Endothelial cell of umbilical vein (primary cell): ENCODE data around the gene DNAH10. TPM values are rescaled to one million over a fixed set of nuclear protein-coding genes. Genes with fewer than 3 reads are reported as not detected.

Experiments
- BruUV-seq: library from RNA; stranded (reverse); fragments of 400-500 nt; replicated peaks from 2 replicates; lab custom pipeline; 2021; lab: Mats Ljungman, UMichigan
- CTCF ChIA-PET: fragments of 300-600, 350-600 bp; sonication (Branson Sonifier 250); formaldehyde crosslinking; loops from one replicate; lab custom pipeline; 2021; ENCODE audit warnings: antibody characterized with exemption, inconsistent platforms; lab: Charles Lee
- POLR2A ChIA-PET: fragments of 300-600, 350-600 bp; sonication (Branson Sonifier 250); formaldehyde crosslinking; loops from one replicate; lab custom pipeline; 2021; ENCODE audit warnings: antibody characterized with exemption, inconsistent platforms; lab: Charles Lee
- DNase-seq: peaks from one replicate; pipeline ENCODE4 v3.0.0-alpha.2; 2011; ENCODE audit warnings: low read depth, low spot score
- FAIRE-seq: peaks from 2 replicates; lab custom pipeline; 2011; peaks lifted over from hg19 to GRCh38; lab: Jason Lieb, UNC
- H2AFZ ChIP-seq: 2 replicates; pipeline ENCODE4 v1.6.0; 2012; ENCODE audit warnings: low read depth, low read length, control low read depth, inconsistent platforms
- H3K27ac ChIP-seq: 2 replicates; pipeline ENCODE4 v1.5.1; 2011; ENCODE audit warnings: low read depth, mild to moderate bottlenecking, control low read depth, low read length, moderate library complexity; ENCODE audit not compliant: insufficient read depth
- H3K27me3 ChIP-seq, 2 experiments: 2 replicates each; pipeline versions ENCODE4 v1.6.0 to v1.6.1; 2011; ENCODE audit warnings: low read length in 2 of 2, mixed read lengths in 1 of 2; ENCODE audit not compliant: control insufficient read depth in 2 of 2, insufficient read depth in 2 of 2
- H3K36me3 ChIP-seq, 2 experiments: 2 replicates in 1 of 2; 3 replicates in 1 of 2; pipeline ENCODE4 v1.5.1; 2011; ENCODE audit warnings: low read length in 2 of 2, mild to moderate bottlenecking in 1 of 2, moderate library complexity in 1 of 2; ENCODE audit not compliant: control insufficient read depth in 2 of 2, insufficient read depth in 2 of 2; ENCODE audit errors: extremely low read depth in 1 of 2
- H3K4me1 ChIP-seq: 3 replicates; pipeline ENCODE4 v1.5.1; 2011; ENCODE audit warnings: mild to moderate bottlenecking, low read length; ENCODE audit not compliant: control insufficient read depth, insufficient read depth; ENCODE audit errors: extremely low read depth
- H3K4me2 ChIP-seq: 2 replicates; pipeline ENCODE4 v1.6.1; 2011; ENCODE audit warnings: low read length, control low read depth, mixed read lengths; ENCODE audit not compliant: insufficient read depth
- H3K4me3 ChIP-seq, 3 experiments: fragments of 200-600 bp in 1 of 3; sonication (generic), shearing (Covaris generic) in 1 of 3; replicated peaks in 1 of 3; 2 replicates each; pipeline ENCODE4 v1.5.1; 2011 to 2016; ENCODE audit warnings: control low read depth in 3 of 3, low read length in 3 of 3, mild to moderate bottlenecking in 2 of 3, inconsistent platforms in 1 of 3, low read depth in 1 of 3, moderate library complexity in 1 of 3; ENCODE audit not compliant: insufficient read depth in 1 of 3
- H3K79me2 ChIP-seq: 2 replicates; pipeline ENCODE4 v1.6.0; 2012; ENCODE audit warnings: low read length, inconsistent platforms; ENCODE audit not compliant: control insufficient read depth, insufficient read depth
- H3K9ac ChIP-seq: replicated peaks from 2 replicates; pipeline ENCODE3; 2011; ENCODE audit warnings: low read length, control low read depth; ENCODE audit not compliant: insufficient read depth; ENCODE audit errors: extremely low read depth
- H3K9me1 ChIP-seq: replicated peaks from 3 replicates; pipeline ENCODE4 v1.6.0; 2011; ENCODE audit warnings: mild to moderate bottlenecking, low read length; ENCODE audit not compliant: control insufficient read depth, insufficient read depth; ENCODE audit errors: extremely low read depth
- H3K9me3 ChIP-seq: replicated peaks from 2 replicates; pipeline ENCODE4 v1.5.1; 2012; ENCODE audit warnings: low read length, inconsistent platforms; ENCODE audit not compliant: control insufficient read depth, insufficient read depth
- H4K20me1 ChIP-seq: replicated peaks from 2 replicates; pipeline ENCODE3; 2011; ENCODE audit warnings: mild to moderate bottlenecking, low read length; ENCODE audit not compliant: control insufficient read depth, insufficient read depth; ENCODE audit errors: extremely low read depth
- CTCF ChIP-seq, 2 donors: IDR thresholded peaks; 1 replicate in 1 of 2; 2 replicates in 1 of 2; pipeline ENCODE4 v1.5.1; 2011; ENCODE audit warnings: low read length in 2 of 2, mild to moderate bottlenecking in 2 of 2, moderate library complexity in 2 of 2, control low read depth in 1 of 2, inconsistent platforms in 1 of 2, low read depth in 1 of 2; ENCODE audit not compliant: insufficient read depth in 1 of 2; ENCODE audit errors: extremely low read depth in 1 of 2
- EZH2 ChIP-seq: IDR thresholded peaks from 2 replicates; pipeline ENCODE4 v1.6.1; 2012; ENCODE audit warnings: borderline replicate concordance, low read depth, mild to moderate bottlenecking, moderate library complexity, low read length, inconsistent platforms; ENCODE audit not compliant: severe bottlenecking
- FOS ChIP-seq: IDR thresholded peaks from 2 replicates; pipeline ENCODE4 v1.6.1; 2011; ENCODE audit warnings: mild to moderate bottlenecking, low read length, moderate library complexity, borderline replicate concordance; ENCODE audit not compliant: insufficient read depth
- GATA2 ChIP-seq: IDR thresholded peaks from 2 replicates; pipeline ENCODE4 v1.7.0; 2011; ENCODE audit warnings: low read depth, mild to moderate bottlenecking, moderate library complexity, mixed read lengths, low read length; ENCODE audit not compliant: insufficient read length, insufficient read depth
- JUN ChIP-seq: IDR thresholded peaks from 2 replicates; pipeline ENCODE4 v1.6.1; 2011; ENCODE audit warnings: borderline replicate concordance, low read depth; ENCODE audit not compliant: insufficient read length, insufficient read depth
- MAX ChIP-seq: IDR thresholded peaks from 2 replicates; pipeline ENCODE4 v1.6.1; 2011; ENCODE audit not compliant: insufficient read depth, insufficient read length
- MYC ChIP-seq: IDR thresholded peaks from one replicate; pipeline ENCODE4 v1.6.1; 2011; ENCODE audit warnings: mild to moderate bottlenecking, low read depth, low read length
- POLR2A ChIP-seq: IDR thresholded peaks from 2 replicates; pipeline ENCODE4 v1.6.1; 2012; ENCODE audit warnings: low read depth, mild to moderate bottlenecking, control low read depth, low read length
- POLR2AphosphoS5 ChIP-seq: IDR thresholded peaks from 2 replicates; pipeline ENCODE4 v1.6.1; 2012; ENCODE audit warnings: low read depth, mild to moderate bottlenecking, control low read depth, low read length, moderate library complexity; ENCODE audit not compliant: insufficient read depth
- dilution Hi-C: fragments of 300-500 bp; cut with MboI; formaldehyde crosslinking; loops from one replicate; pipeline ENCODE4 v1.15.0; 2019; ENCODE audit warnings: low sequenced_read_pairs; ENCODE audit not compliant: extremely low pct_ligation_motif_present
- intact Hi-C: fragments of 100-400 bp; cut with micrococcal nuclease; formaldehyde crosslinking; loops from one replicate; pipeline ENCODE4 v1.10.0; 2022
- polyA plus RNA-seq, 4 experiments: library from polyadenylated mRNA; depleted of rRNA in 3 of 4; stranded (reverse) in 3 of 4; unstranded in 1 of 4; fragments of >200 nt; gene quantifications; 2 replicates each; pipeline versions ENCODE4 v1.2.1 to v1.2.3, GENCODE V29; 2011 to 2012; ENCODE audit warnings: missing spikeins in 1 of 4
- total RNA-seq: library from RNA; stranded (reverse); gene quantifications from 2 replicates; pipeline ENCODE4 v1.2.3, GENCODE V29; 2021

Gene DNAH10
- total and polyA plus RNA-seq, 2 donors (not counting 3 experiments of a cell fraction or from before 2014, with no cell fraction given), result 0.04 to 0.31 TPM

GRCh38 chr12:123929946-123930583 is 168.0 kb downstream of the DNAH10 start:
- Histone ChIP-seq H3K9ac (no peak overlapping the region), H3K4me1 (no peaks in the 10 kb centered on the region), H3K36me3 (no peaks in the 10 kb centered on the region), H3K4me3 (no peak overlapping the region), H3K4me2 (no peak overlapping the region), H4K20me1 (no peaks in the 10 kb centered on the region), H3K27me3 (peaks cover 0 to 9% of the 10 kb centered on the region in 2 experiments), H3K9me1 (no peaks in the 10 kb centered on the region), H2AFZ (no peak overlapping the region), H3K9me3 (no peaks in the 10 kb centered on the region), H3K27ac (no peak overlapping the region), H3K79me2 (no peaks in the 10 kb centered on the region)
- DNase-seq (no peak), FAIRE-seq (no peak)
- CTCF ChIA-PET, result interaction anchor here (1.1 to 1.3 kb wide), 3 partner anchors 9 to 41 kb away, joined by 3 read pairs; no protein-coding TSS in a partner anchor
- POLR2A ChIA-PET, result no interaction called here
- no TSS peak for BruUV-seq
- dilution Hi-C loops, result no loop called here
- intact Hi-C loops, result no loop called here
- TF ChIP-seq POLR2AphosphoS5 (no peak), EZH2 (no peak), MAX (no peak), JUN (no peak), MYC (no peak), FOS (no peak), CTCF (IDR thresholded peaks at IDR 0.05; ENCODE audit: extremely low read depth in 1 of 2, insufficient read depth in 1 of 2, low read depth in 1 of 2, low read length in 2 of 2) (no peak), POLR2A (no peak), GATA2 (no peak)
